GM12878 (cell line): Measurements from ENCODE around the gene ANAPC16. TPM values are rescaled to one million over a fixed set of nuclear protein-coding genes. Genes with fewer than 3 reads are reported as not detected.

Experiments used
- ATAC-seq: fragments of 200-7000 bp; cut with Tn5 transposase; 3 replicates; pipeline ENCODE4 v1.9.1; 2020; ENCODE audit warnings: mild to moderate bottlenecking, moderate library complexity
- BruUV-seq: library from RNA; stranded (reverse); fragments of 400-500 nt; replicated peaks from 2 replicates; lab custom pipeline; 2021; lab: Mats Ljungman, UMichigan
- CTCF ChIA-PET: fragments of 300-600 bp; sonication (Branson Sonifier 250); formaldehyde crosslinking; extraction: SDS; loops from one replicate; lab custom pipeline; 2021; ENCODE audit warnings: inconsistent platforms; lab: Yijun Ruan, JAX
- POLR2A ChIA-PET: fragments of 350-600 bp; formaldehyde crosslinking; extraction: SDS; loops from one replicate; lab custom pipeline; 2021; ENCODE audit warnings: inconsistent platforms; lab: Charles Lee
- RAD21 ChIA-PET: fragments of 300-600 bp; sonication (Branson Sonifier 250); formaldehyde crosslinking; loops from one replicate; lab custom pipeline; 2023; ENCODE audit warnings: antibody characterized with exemption; ENCODE audit not compliant: unreplicated experiment; lab: Charles Lee
- SMC1A ChIA-PET: fragments of 300-600 bp; sonication (Branson Sonifier 250); formaldehyde crosslinking; loops from one replicate; lab custom pipeline; 2023; ENCODE audit not compliant: unreplicated experiment, uncharacterized antibody; lab: Charles Lee
- DNase-seq: peaks from one replicate; pipeline ENCODE4 v3.0.0-alpha.2; 2011; ENCODE audit warnings: low read depth, low spot score
- FAIRE-seq: peaks from 3 replicates; lab custom pipeline; 2011; peaks lifted over from hg19 to GRCh38; lab: Jason Lieb, UNC
- H2AFZ ChIP-seq: 2 replicates; pipeline ENCODE4 v1.6.0; 2011; ENCODE audit warnings: low read depth, low read length, control low read depth; ENCODE audit not compliant: control insufficient read depth
- H3K27ac ChIP-seq: 2 replicates; pipeline ENCODE4 v1.5.1; 2011; ENCODE audit warnings: control low read depth; ENCODE audit not compliant: control insufficient read depth, insufficient read depth
- H3K27me3 ChIP-seq, 2 experiments: replicated peaks in 1 of 2; 2 replicates each; pipeline versions ENCODE4 v1.6.0 to v1.6.1; 2011; ENCODE audit warnings: low read length in 1 of 2; ENCODE audit not compliant: control insufficient read depth in 2 of 2, insufficient read depth in 2 of 2
- H3K36me3 ChIP-seq, 2 experiments: 2 replicates each; pipeline ENCODE4 v1.5.1; 2011; ENCODE audit warnings: low read length in 1 of 2; ENCODE audit not compliant: control insufficient read depth in 2 of 2, insufficient read depth in 2 of 2
- H3K4me1 ChIP-seq: 2 replicates; pipeline ENCODE4 v1.6.1; 2011; ENCODE audit warnings: mild to moderate bottlenecking, low read length, moderate library complexity, mixed read lengths; ENCODE audit not compliant: control insufficient read depth, insufficient read depth
- H3K4me2 ChIP-seq: 2 replicates; pipeline ENCODE4 v1.6.0; 2011; ENCODE audit warnings: control low read depth; ENCODE audit not compliant: control insufficient read depth, insufficient read depth
- H3K4me3 ChIP-seq: fragments of 200-600 bp; sonication (generic); 2 replicates; pipeline ENCODE4 v1.5.1; 2016
- H3K79me2 ChIP-seq: 2 replicates; pipeline ENCODE4 v1.6.0; 2011; ENCODE audit warnings: low read length; ENCODE audit not compliant: control insufficient read depth, insufficient read depth
- H3K9ac ChIP-seq: 2 replicates; pipeline ENCODE4 v1.8.0; 2011; ENCODE audit warnings: low read length, control low read depth, mixed read lengths; ENCODE audit not compliant: control insufficient read depth, insufficient read depth
- H3K9me3 ChIP-seq: replicated peaks from 3 replicates; pipeline ENCODE4 v1.5.1; 2011; ENCODE audit warnings: mild to moderate bottlenecking, low read length; ENCODE audit not compliant: control insufficient read depth, insufficient read depth
- H4K20me1 ChIP-seq: 2 replicates; pipeline ENCODE4 v1.6.0; 2011; ENCODE audit not compliant: control insufficient read depth, insufficient read depth
- ETV6 ChIP-seq, 2 experiments: fragments of 450-650 bp in 1 of 2; IDR thresholded peaks in 1 of 2; conservative IDR thresholded peaks in 1 of 2; 2 replicates each; pipeline ENCODE4 v1.6.1; 2014; ENCODE audit warnings: antibody characterized with exemption in 1 of 2, borderline replicate concordance in 1 of 2, low read depth in 1 of 2, mild to moderate bottlenecking in 1 of 2, moderate library complexity in 1 of 2
- IKZF1 ChIP-seq: fragments of 450-650 bp; conservative IDR thresholded peaks from 2 replicates; pipeline ENCODE4 v1.6.1; 2017; ENCODE audit warnings: antibody characterized with exemption, mild to moderate bottlenecking
- YBX1 ChIP-seq: fragments of 450-650 bp; IDR thresholded peaks from 2 replicates; pipeline ENCODE4 v1.6.1; 2016; ENCODE audit warnings: antibody characterized with exemption
- ZNF384 ChIP-seq: IDR thresholded peaks from 2 replicates; pipeline ENCODE4 v1.6.1; 2012; ENCODE audit warnings: low read depth, mild to moderate bottlenecking, low read length, improper control_type of control experiment, borderline replicate concordance
- WGBS: methylation state at CpG from one replicate; pipeline ENCODE4 v1.1.6; 2016; ENCODE audit warnings: low lambda C conversion rate; ENCODE audit not compliant: insufficient replicate concordance, insufficient coverage; ENCODE audit errors: missing lambda C conversion rate; 5-methylcytosine and 5-hydroxymethylcytosine counted together
- in situ Hi-C: fragments of 300-500 bp; cut with MboI; formaldehyde crosslinking; loops from 9 replicates; pipeline ENCODE4 v1.14.3; 2018; ENCODE audit warnings: mixed read lengths
- intact Hi-C: fragments of 100-400 bp; cut with micrococcal nuclease; formaldehyde crosslinking; loops from one replicate; pipeline ENCODE4 v1.14.2; 2022; ENCODE audit not compliant: unreplicated experiment
- polyA plus RNA-seq, 11 experiments: library from polyadenylated mRNA; depleted of rRNA in 4 of 11; unstranded in 6 of 11; stranded (reverse) in 5 of 11; fragments of >200 nt; fragmentation: Nextera tagmentation in 4 of 11; fragmentation: Illumina TruSeq in 1 of 11; extraction: Ambion mirVana in 4 of 11; extraction: Trizol in 1 of 11; gene quantifications; 1 replicate in 1 of 11; 2 replicates in 10 of 11; pipeline versions ENCODE4 v1.2.1 to v1.2.3, GENCODE V29; 2011 to 2016; ENCODE audit warnings: inconsistent platforms in 2 of 11, missing spikeins in 2 of 11, low read depth in 1 of 11
- total RNA-seq, 4 experiments: library from RNA; depleted of rRNA in 3 of 4; stranded (reverse); fragments of >200 nt in 3 of 4; fragmentation: Illumina TruSeq in 1 of 4; extraction: Trizol in 1 of 4; gene quantifications; 2 replicates each; pipeline versions ENCODE4 v1.2.1 to v1.2.3, GENCODE V29; 2013 to 2021
- TF ChIP-seq, protein P1 (sequence below): IDR thresholded peaks from 2 replicates; pipeline ENCODE4 v1.6.1; 2011; ENCODE audit warnings: mild to moderate bottlenecking, low read depth, low read length, moderate library complexity; ENCODE audit not compliant: insufficient replicate concordance
- TF ChIP-seq, protein P2 (sequence below): fragments of 450-650 bp; IDR thresholded peaks from 2 replicates; pipeline ENCODE4 v1.6.1; 2016; ENCODE audit warnings: mild to moderate bottlenecking

Gene ANAPC16
- total and polyA plus RNA-seq, 10 of the 15 experiments (the other 5 are each of a cell fraction or from before 2014, with no cell fraction given) = 66.9 to 208 (median 134) TPM

DNA sequence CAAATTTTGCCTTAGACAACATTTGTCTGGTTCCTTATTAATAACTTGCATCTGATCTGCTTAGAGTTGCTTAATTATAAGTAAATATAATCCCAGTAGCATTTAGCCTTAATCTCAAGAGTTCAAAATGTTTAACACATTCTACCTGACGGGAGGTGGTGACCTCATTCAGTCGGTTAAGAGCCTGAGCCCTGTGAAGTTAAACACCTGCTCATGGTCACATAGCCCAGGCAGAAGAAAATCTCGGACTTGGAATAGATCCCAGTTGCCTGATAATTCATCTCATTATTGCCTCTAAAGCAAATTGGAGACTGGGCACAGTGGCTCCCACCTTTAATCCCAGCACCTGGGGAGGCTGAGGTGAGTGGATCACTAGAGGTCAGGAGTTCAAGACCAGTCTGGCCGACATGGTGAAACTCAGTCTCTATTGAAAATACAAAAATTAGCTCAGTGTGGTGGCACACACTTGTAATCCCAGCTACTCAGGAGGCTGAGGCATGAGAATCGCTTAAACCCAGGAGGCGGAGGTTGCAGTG lies 18.8 kb downstream of the ANAPC16 start (continued):
- TF ChIP-seq, protein P1, sequence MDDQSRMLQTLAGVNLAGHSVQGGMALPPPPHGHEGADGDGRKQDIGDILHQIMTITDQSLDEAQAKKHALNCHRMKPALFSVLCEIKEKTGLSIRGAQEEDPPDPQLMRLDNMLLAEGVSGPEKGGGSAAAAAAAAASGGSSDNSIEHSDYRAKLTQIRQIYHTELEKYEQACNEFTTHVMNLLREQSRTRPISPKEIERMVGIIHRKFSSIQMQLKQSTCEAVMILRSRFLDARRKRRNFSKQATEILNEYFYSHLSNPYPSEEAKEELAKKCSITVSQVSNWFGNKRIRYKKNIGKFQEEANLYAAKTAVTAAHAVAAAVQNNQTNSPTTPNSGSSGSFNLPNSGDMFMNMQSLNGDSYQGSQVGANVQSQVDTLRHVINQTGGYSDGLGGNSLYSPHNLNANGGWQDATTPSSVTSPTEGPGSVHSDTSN = no peak
- TF ChIP-seq IKZF1 = no peak
- TF ChIP-seq, protein P2, sequence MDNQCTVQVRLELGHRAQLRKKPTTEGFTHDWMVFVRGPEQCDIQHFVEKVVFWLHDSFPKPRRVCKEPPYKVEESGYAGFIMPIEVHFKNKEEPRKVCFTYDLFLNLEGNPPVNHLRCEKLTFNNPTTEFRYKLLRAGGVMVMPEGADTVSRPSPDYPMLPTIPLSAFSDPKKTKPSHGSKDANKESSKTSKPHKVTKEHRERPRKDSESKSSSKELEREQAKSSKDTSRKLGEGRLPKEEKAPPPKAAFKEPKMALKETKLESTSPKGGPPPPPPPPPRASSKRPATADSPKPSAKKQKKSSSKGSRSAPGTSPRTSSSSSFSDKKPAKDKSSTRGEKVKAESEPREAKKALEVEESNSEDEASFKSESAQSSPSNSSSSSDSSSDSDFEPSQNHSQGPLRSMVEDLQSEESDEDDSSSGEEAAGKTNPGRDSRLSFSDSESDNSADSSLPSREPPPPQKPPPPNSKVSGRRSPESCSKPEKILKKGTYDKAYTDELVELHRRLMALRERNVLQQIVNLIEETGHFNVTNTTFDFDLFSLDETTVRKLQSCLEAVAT = no peak
- no peak for TF ChIP-seq YBX1
- no peak for TF ChIP-seq ETV6 (conservative IDR thresholded peaks at IDR 0.05 in 1 of 2, IDR thresholded peaks at IDR 0.05 in 1 of 2; ENCODE audit: borderline replicate concordance in 1 of 2, low read depth in 1 of 2)

- in situ Hi-C loops = no loop called here
- no peak for TF ChIP-seq ZNF384
- POLR2A ChIA-PET = interaction anchor here (0.6 to 3.0 kb wide), 4 partner anchors 10 to 1224 kb away, joined by 3 to 10 read pairs (median 5); no protein-coding TSS in a partner anchor
- H3K4me2 ChIP-seq = no peak overlapping the region
- ATAC-seq (no peak), DNase-seq (no peak), FAIRE-seq (no peak)
- H4K20me1 ChIP-seq = no peaks in the 10 kb centered on the region
- H3K4me3 ChIP-seq = no peak overlapping the region
- H3K27me3 ChIP-seq = no peaks in the 10 kb centered on the region
- H3K9ac ChIP-seq = no peak overlapping the region
- no TSS peak for BruUV-seq
- peaks cover 0 to 16% of the 10 kb centered on the region in 2 experiments; a peak in 2 of 4 replicates for H3K36me3 ChIP-seq
- SMC1A ChIA-PET = interaction anchor here (0.6 to 2.1 kb wide), 8 partner anchors 10 to 365 kb away, joined by 3 to 10 read pairs (median 3); partner anchors contain the start of gene ANAPC16
- CTCF ChIA-PET = interaction anchor here (1.2 to 3.4 kb wide), 4 partner anchors 10 to 187 kb away, joined by 4 to 10 read pairs (median 5); no protein-coding TSS in a partner anchor
- H2AFZ ChIP-seq = no peak overlapping the region
- WGBS = 87% methylated on average over 6 of the region's 6 CpGs
- peaks cover 13% of the 10 kb centered on the region for H3K4me1 ChIP-seq
- intact Hi-C loops = no loop called here
- RAD21 ChIA-PET = interaction anchor here (1.6 kb wide), 1 partner anchor 12 kb away, joined by 6 read pairs; no protein-coding TSS in a partner anchor
- H3K79me2 ChIP-seq = no peaks in the 10 kb centered on the region
- H3K9me3 ChIP-seq = no peaks in the 10 kb centered on the region
- H3K27ac ChIP-seq = no peak overlapping the region
Measured at GRCh38 chr10:72235544-72236279, 19.9 kb downstream of the ANAPC16 start.
